Right cardiac atrium (tissue), 5 donors: ENCODE results near the gene SYCP3. TPM values are rescaled to one million over a fixed set of nuclear protein-coding genes. Genes with fewer than 3 reads are reported as not detected.

Experiments used
- ATAC-seq, 2 donors: fragments of 200-7000 bp; cut with Tn5 transposase; one replicate each; pipeline versions ENCODE4 v1.8.0 to v1.9.1; 2020; ENCODE audit warnings: moderate library complexity in 2 of 2, mild to moderate bottlenecking in 1 of 2
- DNase-seq, 3 donors: peaks; one replicate each; pipeline ENCODE4 v3.0.0-alpha.2; 2020
- H3K27ac ChIP-seq: one replicate; pipeline ENCODE4 v1.5.1; 2013; ENCODE audit warnings: mild to moderate bottlenecking, low read length, control low read depth, moderate library complexity
- H3K27me3 ChIP-seq: one replicate; pipeline ENCODE4 v1.6.1; 2013; ENCODE audit not compliant: control insufficient read depth, insufficient read depth
- H3K4me1 ChIP-seq: one replicate; pipeline ENCODE4 v1.6.1; 2013; ENCODE audit warnings: low read length; ENCODE audit not compliant: control insufficient read depth, insufficient read depth
- H3K4me3 ChIP-seq: one replicate; pipeline ENCODE4 v1.5.1; 2013; ENCODE audit warnings: low read length, control low read depth
- H3K9me3 ChIP-seq: one replicate; pipeline ENCODE4 v1.6.1; 2013; ENCODE audit warnings: low read length; ENCODE audit not compliant: control insufficient read depth
- WGBS: extraction: QIAGEN DNeasy Blood & Tissue Kit; methylation state at CpG from one replicate; pipeline ENCODE4 v1.1.7; 2013; 5-methylcytosine and 5-hydroxymethylcytosine counted together
- intact Hi-C, 4 donors: fragments of 100-400 bp; cut with DNase I; formaldehyde crosslinking; loops; one replicate each; pipeline versions ENCODE4 v1.11.0 to v1.14.0; 2022 to 2023
- long read RNA-seq, 4 donors: library from polyadenylated mRNA; unstranded; transcript quantifications; one replicate each; pipeline ENCODE4 v2.0.0, GENCODE V29; 2020 to 2021
- polyA plus RNA-seq: library from polyadenylated mRNA; stranded (reverse); fragments of 200-250 nt; gene quantifications from one replicate; pipeline ENCODE4 v1.2.3, GENCODE V29; 2013
- total RNA-seq, 4 donors: library from RNA; stranded (reverse); fragmentation: NEBNext Ultra II Directional; extraction: Animal tissue kit (Norgen Biotek cat#: 25700); gene quantifications; one replicate each; pipeline ENCODE4 v1.2.1, GENCODE V29; 2021
- donor health status: healthy with polysubstance abuse.
- donor health status: DM: no; HTN: yes; CAD: no.
- donor health status: DM: no; HTN: no; CAD: no.
- donor health status: DM: no; HTN: yes; CAD: no; lungs with severe emphysema.
- donor health status: DM: yes; HTN: yes; CAD: no.

SYCP3 gene
- total RNA-seq: under 1 TPM in 1 of 4 donors, not detected in 3; 0.18 TPM
- polyA plus RNA-seq: 0.05 TPM
- long read RNA-seq, donor 1, partial matches to known transcripts: 0 of 5 reads
- long read RNA-seq, donor 1, other reads (novel, unspliced or antisense): 5 of 5 reads
- long read RNA-seq, donor 2, partial matches to known transcripts: 0 of 1 reads
- long read RNA-seq, donor 2, other reads (novel, unspliced or antisense): 1 of 1 reads
- long read RNA-seq, donor 3, partial matches to known transcripts: 0 of 4 reads
- long read RNA-seq, donor 3, other reads (novel, unspliced or antisense): 4 of 4 reads
- long read RNA-seq, donor 4, partial matches to known transcripts: 0 of 1 reads
- long read RNA-seq, donor 4, other reads (novel, unspliced or antisense): 1 of 1 reads

- H3K4me1 ChIP-seq: no peaks in the 10 kb centered on the region
- no peaks in the 10 kb centered on the region for H3K27me3 ChIP-seq
- intact Hi-C loops: no loop called here
- WGBS: 98% methylated on average over 57 of the region's 57 CpGs
- no peaks in the 10 kb centered on the region for H3K9me3 ChIP-seq
- ATAC-seq (peak; percentile 57 to 59), DNase-seq (peak in 1 of 3 donors; percentile 53)
- H3K4me3 ChIP-seq: no peak within 1 kb of the TSS
- no peak within 1 kb of the TSS for H3K27ac ChIP-seq
Observed at GRCh38 chr12:101738920-101739665, at the start of gene SYCP3. SYCP3 (minus strand) TSS chr12:101739462; CDS start chr12:101737935, 1,527 bp downstream.

DNA sequence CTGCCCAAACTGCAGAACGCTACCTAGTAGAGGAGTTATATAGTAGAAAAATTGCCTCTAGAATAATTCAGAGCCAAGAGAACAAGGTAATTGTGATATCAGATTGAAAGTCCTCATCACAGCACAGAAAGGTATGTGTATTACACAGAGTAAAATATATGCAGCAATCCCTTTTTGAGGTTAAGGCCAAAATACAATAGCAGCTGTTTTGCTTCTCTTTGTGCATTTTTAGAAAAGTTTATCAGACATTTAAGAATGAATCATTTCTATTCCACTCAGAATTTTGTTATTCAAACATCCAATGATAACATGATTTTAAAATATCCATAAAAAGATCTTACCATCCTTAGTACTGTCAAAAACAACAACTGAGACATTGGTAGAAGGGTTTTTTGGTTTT is 46.4 kb upstream of the SYCP3 start:
- Histone ChIP-seq H3K27ac (no peak overlapping the region), H3K4me1 (no peaks in the 10 kb centered on the region), H3K9me3 (no peaks in the 10 kb centered on the region), H3K27me3 (no peaks in the 10 kb centered on the region), H3K4me3 (no peak overlapping the region)
- intact Hi-C loops: no loop called here
- ATAC-seq (no peak), DNase-seq (no peak)
- 98% methylated on average over 1 of the region's 1 CpG for WGBS

DNA sequence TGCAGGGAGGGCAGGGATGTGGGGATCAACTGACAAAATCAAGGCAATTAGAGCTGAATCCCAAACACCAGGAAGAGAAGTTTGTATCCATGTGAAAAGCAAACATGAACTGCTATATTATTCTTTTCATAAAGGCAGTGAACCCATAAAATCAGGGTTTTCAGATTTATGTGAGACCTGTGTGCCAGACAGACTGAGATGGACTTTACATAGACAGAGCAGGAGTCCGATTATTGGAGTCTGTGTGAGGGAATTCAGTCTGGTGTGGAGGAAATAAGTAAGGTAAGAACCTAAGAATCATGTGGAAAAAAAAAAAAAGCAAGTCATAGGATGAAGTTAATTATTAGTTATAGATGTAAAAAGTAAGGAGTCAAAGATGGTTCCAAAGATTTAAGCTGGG is 45.1 kb upstream of the SYCP3 start:
- Histone ChIP-seq H3K27ac (no peak overlapping the region), H3K4me1 (no peaks in the 10 kb centered on the region), H3K4me3 (no peak overlapping the region), H3K27me3 (no peaks in the 10 kb centered on the region), H3K9me3 (no peaks in the 10 kb centered on the region)
- WGBS: 94% methylated on average over 1 of the region's 1 CpG
- DNase-seq (no peak), ATAC-seq (no peak)
- intact Hi-C loops: no loop called here

GRCh38 chr12:101783838-101784237 is 44.6 kb upstream of the SYCP3 start:
- ATAC-seq (no peak), DNase-seq (no peak)
- no peak overlapping the region for H3K4me3 ChIP-seq
- intact Hi-C loops: no loop called here
- no peaks in the 10 kb centered on the region for H3K27me3 ChIP-seq
- no peak overlapping the region for H3K27ac ChIP-seq
- no peaks in the 10 kb centered on the region for H3K4me1 ChIP-seq
- WGBS: 83% methylated on average over 2 of the region's 2 CpGs
- no peaks in the 10 kb centered on the region for H3K9me3 ChIP-seq

DNA sequence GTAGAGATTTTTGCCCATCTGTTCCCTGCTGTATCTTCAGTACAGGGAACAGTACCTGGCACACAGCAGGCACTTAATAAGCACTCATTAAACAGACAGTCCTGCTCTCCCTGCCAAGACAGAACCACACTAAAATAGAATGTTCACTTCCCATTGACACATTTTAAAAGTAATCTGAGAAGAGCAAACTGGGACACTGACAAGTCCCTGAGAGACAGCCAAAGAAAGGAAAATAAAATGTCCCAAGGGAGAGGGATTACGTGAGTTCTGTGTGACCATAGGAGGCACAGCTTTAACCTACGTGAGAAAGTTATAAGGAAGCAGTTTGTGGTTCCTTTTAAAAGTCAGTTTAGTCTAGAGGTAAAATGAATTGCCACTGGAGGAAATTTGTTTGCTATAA is 43.9 kb upstream of the SYCP3 start:
- Histone ChIP-seq H3K4me3 (no peak overlapping the region), H3K4me1 (no peaks in the 10 kb centered on the region), H3K27me3 (no peaks in the 10 kb centered on the region), H3K27ac (no peak overlapping the region), H3K9me3 (no peaks in the 10 kb centered on the region)
- DNase-seq: no peak
- WGBS: 50% methylated on average over 2 of the region's 2 CpGs
- intact Hi-C loops: no loop called here
- ATAC-seq: peak; percentile 42 to 77

- Histone ChIP-seq H3K27ac (no peak overlapping the region), H3K4me1 (peaks cover 5% of the 10 kb centered on the region), H3K9me3 (no peaks in the 10 kb centered on the region), H3K4me3 (no peak overlapping the region), H3K27me3 (no peaks in the 10 kb centered on the region)
- ATAC-seq (no peak), DNase-seq (no peak)
- intact Hi-C loops: no loop called here
- whole genome bisulfite sequencing: 88% methylated on average over 3 of the region's 3 CpGs
Observed at GRCh38 chr12:101782273-101782731, 43.0 kb upstream of the SYCP3 start.

DNA sequence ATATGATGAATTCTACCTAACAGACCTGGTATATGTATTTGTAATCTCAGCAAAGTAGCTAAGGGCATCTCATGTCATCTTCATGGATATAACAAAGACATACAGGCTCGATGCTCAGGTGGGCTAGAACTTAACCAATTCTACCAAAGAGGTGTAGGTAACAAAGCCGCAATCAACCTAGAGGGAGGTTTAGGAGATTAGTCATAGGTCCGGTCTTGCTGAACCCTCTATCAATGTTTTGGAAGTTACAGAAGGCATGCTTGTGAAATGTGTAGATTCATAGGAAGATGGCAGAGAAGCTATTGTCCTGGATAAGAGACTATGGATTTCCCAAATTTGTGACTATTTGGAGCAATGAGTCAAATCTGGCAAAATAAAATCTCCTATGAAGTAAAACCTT is 42.6 kb upstream of the SYCP3 start:
- ATAC-seq: no peak

GRCh38 chr12:101780599-101780998 is 41.3 kb upstream of the SYCP3 start:
- H3K27me3 ChIP-seq: no peaks in the 10 kb centered on the region
- intact Hi-C loops: no loop called here
- peaks cover 6% of the 10 kb centered on the region for H3K4me1 ChIP-seq

More for the DNA sequence above, 42.6 kb upstream of the SYCP3 start:
- DNase-seq: no peak
- intact Hi-C loops: no loop called here
- WGBS: 88% methylated on average over 3 of the region's 3 CpGs
- Histone ChIP-seq H3K27me3 (no peaks in the 10 kb centered on the region), H3K27ac (no peak overlapping the region), H3K9me3 (no peaks in the 10 kb centered on the region), H3K4me1 (peaks cover 6% of the 10 kb centered on the region), H3K4me3 (no peak overlapping the region)

DNA sequence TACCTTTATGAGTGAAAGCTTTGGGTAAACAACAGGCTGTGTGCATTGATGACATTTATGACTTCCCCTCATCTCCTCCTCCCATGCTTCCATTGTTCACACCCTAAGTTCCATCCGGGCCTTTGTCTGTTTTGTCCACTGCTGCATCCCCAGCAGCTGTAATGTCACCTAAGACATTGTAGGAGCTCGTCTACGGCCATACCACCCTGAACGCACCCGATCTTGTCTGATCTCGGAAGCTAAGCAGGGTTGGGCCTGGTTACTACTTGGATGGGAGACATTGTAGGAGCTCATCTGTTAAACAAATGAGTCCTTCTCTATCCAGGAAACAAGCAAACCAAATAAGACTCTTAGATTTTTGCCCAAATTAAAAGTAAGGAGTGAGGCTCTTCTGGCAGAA is 40.4 kb upstream of the SYCP3 start:
- no peak for ATAC-seq
- peaks cover 6% of the 10 kb centered on the region for H3K4me1 ChIP-seq
- intact Hi-C loops: loop anchor here in 1 of 4 donors (5.0 kb wide), 1 partner anchor 53 kb away; the partner anchor contains the start of gene GNPTAB
- no peak overlapping the region for H3K4me3 ChIP-seq
- no peaks in the 10 kb centered on the region for H3K27me3 ChIP-seq
- H3K9me3 ChIP-seq: no peaks in the 10 kb centered on the region
- 91% methylated on average over 6 of the region's 6 CpGs for WGBS
- no peak overlapping the region for H3K27ac ChIP-seq
- no peak for DNase-seq

More at GRCh38 chr12:101780599-101780998, 41.3 kb upstream of the SYCP3 start:
- ATAC-seq: no peak
- no peak for DNase-seq
- Histone ChIP-seq H3K4me3 (no peak overlapping the region), H3K27ac (no peak overlapping the region), H3K9me3 (no peaks in the 10 kb centered on the region)
- 80% methylated on average over 2 of the region's 2 CpGs for WGBS

DNA sequence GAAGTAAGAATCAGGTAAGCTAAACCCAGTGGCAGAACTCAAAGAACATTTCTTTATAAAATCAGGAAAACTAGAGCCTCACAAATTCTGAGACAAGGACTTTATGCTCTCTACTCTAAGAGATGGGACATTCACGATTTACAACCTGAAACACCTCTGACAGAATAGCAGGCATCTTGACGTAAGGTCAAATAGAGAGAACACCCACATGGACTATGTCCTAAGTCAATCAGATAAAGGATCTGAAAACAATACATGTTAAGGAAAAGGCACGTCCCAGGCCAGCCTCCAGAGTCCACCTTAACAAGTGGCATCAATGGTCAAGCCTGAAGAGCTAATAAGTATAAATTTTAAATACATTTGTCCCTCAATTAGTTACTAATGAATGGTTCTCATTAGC is 39.9 kb upstream of the SYCP3 start:
- DNase-seq (no peak), ATAC-seq (no peak)
- no peak overlapping the region for H3K27ac ChIP-seq
- 88% methylated on average over 3 of the region's 3 CpGs for WGBS
- no peaks in the 10 kb centered on the region for H3K9me3 ChIP-seq
- H3K4me1 ChIP-seq: peaks cover 6% of the 10 kb centered on the region
- no peak overlapping the region for H3K4me3 ChIP-seq
- H3K27me3 ChIP-seq: no peaks in the 10 kb centered on the region
- intact Hi-C loops: loop anchor here in 1 of 4 donors (5.0 kb wide), 1 partner anchor 53 kb away; the partner anchor contains the start of gene GNPTAB

DNA sequence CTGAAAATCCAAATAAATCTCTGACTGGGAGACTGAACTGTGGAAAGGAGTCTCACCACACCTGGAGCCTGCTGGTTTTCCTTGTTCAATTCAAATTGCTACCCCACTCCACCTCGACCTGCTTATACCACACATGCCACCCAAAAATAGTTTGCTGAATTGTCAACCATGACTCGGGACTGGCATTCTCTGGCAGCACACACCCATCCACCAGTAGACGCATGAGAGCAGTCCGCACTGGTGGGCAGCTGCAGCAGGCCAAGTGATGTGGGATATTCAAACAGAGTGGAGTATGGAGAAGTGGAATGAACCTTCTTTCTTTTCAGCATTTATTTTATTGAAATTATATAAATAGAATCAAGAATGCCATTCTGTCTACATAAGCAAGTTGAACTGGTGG is 38.7 kb upstream of the SYCP3 start:
- H3K9me3 ChIP-seq: no peaks in the 10 kb centered on the region
- ATAC-seq (peak in 1 of 2 donors; percentile 56), DNase-seq (no peak)
- peaks cover 6% of the 10 kb centered on the region for H3K4me1 ChIP-seq
- intact Hi-C loops: loop anchor here in 1 of 4 donors (5.0 kb wide), 1 partner anchor 54 kb away; the partner anchor contains the start of gene GNPTAB
- 57% methylated on average over 4 of the region's 4 CpGs for WGBS
- H3K4me3 ChIP-seq: no peak overlapping the region
- H3K27ac ChIP-seq: no peak overlapping the region
- no peaks in the 10 kb centered on the region for H3K27me3 ChIP-seq
